ENCODE results near the gene PHF20. TPM values are rescaled to one million over a fixed set of nuclear protein-coding genes. Genes with fewer than 3 reads are reported as not detected.

Gene PHF20
- total RNA-seq, 4 donors from 2014 or later = 16.1 to 92.4 (median 29.3) TPM

DNA sequence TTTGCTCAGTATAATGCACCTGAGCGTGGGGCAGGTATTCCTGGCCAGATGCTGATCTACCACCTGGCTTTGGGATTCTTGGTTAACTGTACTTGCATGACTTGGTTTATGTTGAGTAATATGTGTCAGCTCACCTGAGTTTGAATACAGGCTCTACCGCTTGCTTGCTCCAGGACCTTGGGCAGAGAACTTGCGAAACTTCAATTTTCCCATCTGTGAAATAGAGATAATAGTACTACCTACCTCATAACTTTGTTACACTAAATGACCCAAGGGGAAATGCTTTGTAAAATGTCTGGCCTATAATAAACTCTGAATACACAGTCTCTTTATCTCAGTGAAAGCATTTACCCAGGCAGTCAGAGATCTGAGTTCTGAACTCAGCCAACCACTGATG is 130.7 kb downstream of the PHF20 start:
- Histone ChIP-seq H3K4me1 (no peaks in the 10 kb centered on the region), H3K9me3 (no peaks in the 10 kb centered on the region), H3K27ac (no peak overlapping the region), H3K36me3 (peaks cover 0 to 5% (median 0%) of the 10 kb centered on the region in 3 donors), H3K4me3 (no peak overlapping the region), H3K27me3 (no peaks in the 10 kb centered on the region)
- no peak for DNase-seq
- TF ChIP-seq, protein P1, sequence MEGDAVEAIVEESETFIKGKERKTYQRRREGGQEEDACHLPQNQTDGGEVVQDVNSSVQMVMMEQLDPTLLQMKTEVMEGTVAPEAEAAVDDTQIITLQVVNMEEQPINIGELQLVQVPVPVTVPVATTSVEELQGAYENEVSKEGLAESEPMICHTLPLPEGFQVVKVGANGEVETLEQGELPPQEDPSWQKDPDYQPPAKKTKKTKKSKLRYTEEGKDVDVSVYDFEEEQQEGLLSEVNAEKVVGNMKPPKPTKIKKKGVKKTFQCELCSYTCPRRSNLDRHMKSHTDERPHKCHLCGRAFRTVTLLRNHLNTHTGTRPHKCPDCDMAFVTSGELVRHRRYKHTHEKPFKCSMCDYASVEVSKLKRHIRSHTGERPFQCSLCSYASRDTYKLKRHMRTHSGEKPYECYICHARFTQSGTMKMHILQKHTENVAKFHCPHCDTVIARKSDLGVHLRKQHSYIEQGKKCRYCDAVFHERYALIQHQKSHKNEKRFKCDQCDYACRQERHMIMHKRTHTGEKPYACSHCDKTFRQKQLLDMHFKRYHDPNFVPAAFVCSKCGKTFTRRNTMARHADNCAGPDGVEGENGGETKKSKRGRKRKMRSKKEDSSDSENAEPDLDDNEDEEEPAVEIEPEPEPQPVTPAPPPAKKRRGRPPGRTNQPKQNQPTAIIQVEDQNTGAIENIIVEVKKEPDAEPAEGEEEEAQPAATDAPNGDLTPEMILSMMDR (IDR thresholded peaks at IDR 0.05) = no peak
- no peak for TF ChIP-seq POLR2A (IDR thresholded peaks at IDR 0.05)

DNA sequence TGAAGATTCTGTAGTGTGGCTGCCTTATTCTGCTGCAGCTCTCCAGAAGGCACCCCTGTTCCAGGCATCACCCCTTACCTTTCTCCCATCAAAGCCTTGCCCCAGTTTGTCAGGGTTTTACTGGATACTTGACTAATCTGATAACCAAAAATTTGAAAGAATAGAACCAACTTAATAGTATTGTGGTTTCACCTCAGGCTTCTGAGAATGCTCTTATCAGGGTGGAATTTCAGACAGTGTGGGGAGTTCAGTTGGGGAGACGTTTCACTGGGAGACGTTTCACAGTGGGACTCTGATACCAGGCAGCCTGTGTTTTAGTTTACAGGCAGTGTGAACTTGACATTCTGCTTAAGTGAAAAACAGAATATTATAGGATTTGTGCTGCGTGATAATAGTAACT is 132.0 kb downstream of the PHF20 start:
- no peaks in the 10 kb centered on the region for H3K9me3 ChIP-seq
- DNase-seq = no peak
- H3K27ac ChIP-seq = no peak overlapping the region
- H3K4me1 ChIP-seq = no peaks in the 10 kb centered on the region
- TF ChIP-seq POLR2A (IDR thresholded peaks at IDR 0.05) = no peak
- TF ChIP-seq, protein P1 (IDR thresholded peaks at IDR 0.05) = no peak
- H3K27me3 ChIP-seq = no peaks in the 10 kb centered on the region
- peaks cover 0 to 10% (median 0%) of the 10 kb centered on the region in 3 donors for H3K36me3 ChIP-seq
- no peak overlapping the region for H3K4me3 ChIP-seq

DNA sequence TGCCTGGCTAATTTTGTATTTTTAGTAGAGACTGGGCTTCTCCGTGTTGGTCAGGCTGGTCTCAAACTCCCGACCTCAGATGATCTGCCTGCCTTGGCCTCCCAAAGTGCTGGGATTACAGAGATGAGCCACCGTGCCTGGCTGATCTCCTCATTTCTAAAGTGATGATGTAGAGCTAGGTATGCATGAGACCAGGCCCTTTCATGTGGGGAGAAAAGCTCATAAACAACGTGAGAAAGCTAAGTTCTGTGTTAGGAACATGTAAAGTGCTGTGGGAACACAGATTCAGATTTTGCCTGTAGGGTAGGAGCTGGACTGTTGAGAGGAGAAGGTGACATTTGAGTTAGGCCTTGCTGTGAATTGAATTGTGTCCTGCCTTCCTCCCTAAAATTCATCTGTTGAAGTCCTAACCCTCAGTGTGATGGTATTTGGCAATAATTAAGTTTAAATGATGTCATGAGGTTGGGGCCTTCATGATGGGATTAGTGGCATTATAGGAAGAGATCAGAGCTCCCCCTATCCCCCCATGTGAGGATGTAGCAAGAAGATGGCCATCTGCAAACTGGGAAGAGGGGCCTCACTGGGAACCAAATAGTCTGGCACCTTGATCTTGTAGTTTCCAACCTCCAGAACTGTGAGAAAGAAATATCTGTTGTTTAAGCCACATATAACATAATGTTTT is 133.3 kb downstream of the PHF20 start:
- Histone ChIP-seq H3K4me1 (no peaks in the 10 kb centered on the region), H3K4me3 (no peak overlapping the region), H3K9me3 (no peaks in the 10 kb centered on the region), H3K36me3 (peaks cover 0 to 10% (median 0%) of the 10 kb centered on the region in 3 donors), H3K27me3 (no peaks in the 10 kb centered on the region), H3K27ac (no peak overlapping the region)
- DNase-seq = no peak
- no peak for TF ChIP-seq POLR2A (IDR thresholded peaks at IDR 0.05)
- TF ChIP-seq, protein P1 (IDR thresholded peaks at IDR 0.05) = no peak

DNA sequence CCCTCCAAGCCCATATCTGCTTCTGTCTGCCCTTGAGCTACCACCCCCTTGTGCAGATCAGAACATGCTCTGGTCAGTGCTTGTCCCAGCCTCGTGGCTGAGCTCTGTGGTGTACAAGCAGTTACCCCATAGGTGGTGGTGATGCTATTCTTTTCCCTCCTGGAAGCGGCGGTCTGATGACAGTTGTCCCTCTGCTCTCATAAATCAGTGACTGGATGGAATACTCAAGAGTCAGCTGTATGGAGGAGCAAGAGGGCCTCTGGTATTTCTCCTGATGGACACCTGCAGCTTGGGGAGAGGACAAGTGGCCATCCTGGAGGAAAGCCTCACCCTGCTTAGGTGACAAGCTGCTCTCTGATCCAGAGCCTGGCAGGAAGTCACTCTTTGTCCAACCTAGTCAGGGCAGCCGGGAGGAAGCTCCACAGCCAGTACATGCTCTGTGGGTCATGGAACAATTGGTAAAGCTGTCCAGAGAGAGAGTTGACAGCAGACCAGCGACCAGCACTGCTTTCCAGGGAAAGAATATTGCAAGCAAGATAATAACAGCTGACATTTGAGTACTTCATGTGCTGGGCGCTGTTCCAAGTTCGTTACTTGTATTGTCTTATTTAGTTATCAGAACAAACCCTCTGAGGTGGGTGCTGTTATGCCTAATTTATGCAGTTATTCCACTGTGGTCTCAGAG is 135.3 kb downstream of the PHF20 start:
- no peak overlapping the region for H3K4me3 ChIP-seq
- H3K4me1 ChIP-seq = no peaks in the 10 kb centered on the region
- H3K9me3 ChIP-seq = no peaks in the 10 kb centered on the region
- H3K27me3 ChIP-seq = no peaks in the 10 kb centered on the region
- TF ChIP-seq, protein P1 (IDR thresholded peaks at IDR 0.05) = no peak
- no peak for TF ChIP-seq POLR2A (IDR thresholded peaks at IDR 0.05)
- H3K36me3 ChIP-seq = peaks cover 0 to 5% (median 0%) of the 10 kb centered on the region in 3 donors
- H3K27ac ChIP-seq = no peak overlapping the region
- no peak for DNase-seq

DNA sequence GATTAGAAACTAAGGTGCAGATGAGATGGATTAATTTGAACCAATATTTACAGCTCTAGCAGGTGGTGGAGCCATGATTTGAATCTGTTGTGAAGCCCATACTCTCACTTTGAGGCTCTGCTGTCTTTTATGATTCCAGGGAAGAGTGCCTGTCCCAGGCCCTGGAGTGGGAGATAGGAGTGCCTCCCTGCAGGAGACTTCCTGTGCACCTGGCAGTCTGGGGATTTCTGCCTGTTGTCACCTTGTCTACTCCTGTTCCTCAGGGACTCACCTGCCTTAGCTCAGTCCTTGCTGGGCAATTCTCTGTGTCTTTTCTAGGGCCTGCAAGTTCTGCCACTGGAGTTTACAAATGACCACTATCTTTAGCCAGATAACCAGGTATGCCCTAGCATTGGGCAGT is 136.2 kb downstream of the PHF20 start:
- no peaks in the 10 kb centered on the region for H3K9me3 ChIP-seq
- peaks cover 0 to 10% (median 0%) of the 10 kb centered on the region in 3 donors for H3K36me3 ChIP-seq
- H3K4me3 ChIP-seq = no peak overlapping the region
- H3K27ac ChIP-seq = no peak overlapping the region
- no peak for TF ChIP-seq POLR2A (IDR thresholded peaks at IDR 0.05)
- TF ChIP-seq, protein P1 (IDR thresholded peaks at IDR 0.05) = no peak
- DNase-seq = no peak
- H3K4me1 ChIP-seq = no peaks in the 10 kb centered on the region
- no peaks in the 10 kb centered on the region for H3K27me3 ChIP-seq
